Mesothelial cell of epicardium (in vitro differentiated cells): Measurements from ENCODE around the gene IRF2. TPM values are rescaled to one million over a fixed set of nuclear protein-coding genes. Genes with fewer than 3 reads are reported as not detected.

ENCODE experiments used
- DNase-seq, 2 experiments: peaks; one replicate each; pipeline ENCODE4 v3.0.0; 2021; ENCODE audit warnings: low spot score in 2 of 2; ENCODE audit not compliant: unreplicated experiment in 2 of 2
- H3K27ac Mint-ChIP-seq: 2 replicates; pipeline ENCODE4 v1.8.0; 2021; ENCODE audit warnings: mixed read lengths
- H3K27me3 Mint-ChIP-seq: 2 replicates; pipeline ENCODE4 v1.8.0; 2021; ENCODE audit warnings: low read depth, mixed read lengths
- H3K36me3 Mint-ChIP-seq: 2 replicates; pipeline ENCODE4 v1.8.0; 2021; ENCODE audit warnings: mixed read lengths
- H3K4me1 Mint-ChIP-seq: 2 replicates; pipeline ENCODE4 v1.8.0; 2021; ENCODE audit warnings: mixed read lengths
- H3K4me3 Mint-ChIP-seq: 2 replicates; pipeline ENCODE4 v1.8.0; 2021; ENCODE audit warnings: mild to moderate bottlenecking, moderate library complexity, mixed read lengths
- H3K9me3 Mint-ChIP-seq: 2 replicates; pipeline ENCODE4 v1.8.0; 2021; ENCODE audit warnings: mixed read lengths
- total RNA-seq: library from RNA; stranded (reverse); gene quantifications from 3 replicates; pipeline ENCODE4 v1.2.1, GENCODE V29; 2021
- TF ChIP-seq, protein P1 (sequence below): fragments of 200-600 bp; sonication (generic); IDR thresholded peaks from one replicate; pipeline ENCODE4 v1.5.0; 2021; ENCODE audit warnings: antibody characterized with exemption; ENCODE audit not compliant: unreplicated experiment

Gene IRF2
- total RNA-seq, 1 donor from 2014 or later: 15.8 TPM

DNA sequence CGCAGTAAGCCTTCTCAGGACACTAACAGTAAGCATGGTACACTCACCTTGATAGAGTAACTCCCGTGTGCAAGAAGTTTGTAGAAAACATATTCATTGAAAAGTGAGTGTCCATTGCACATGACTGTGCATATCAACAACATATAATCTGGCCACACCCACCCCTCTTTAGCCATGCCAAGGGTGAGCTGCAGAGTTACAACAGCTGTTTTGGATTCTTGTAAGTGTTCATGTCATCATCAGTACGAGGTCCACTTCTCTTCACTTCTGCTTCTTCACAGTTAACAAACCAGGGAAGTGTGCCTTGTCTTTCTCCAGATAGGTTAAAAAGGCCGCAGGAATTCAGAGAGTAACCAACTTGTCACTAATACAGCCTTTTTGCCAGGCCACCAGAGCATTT lies 116.6 kb downstream of the IRF2 start:
- Mint-ChIP-seq H3K4me1 (peaks cover 28% of the 10 kb centered on the region), H3K27me3 (no peaks in the 10 kb centered on the region), H3K27ac (no peak overlapping the region), H3K4me3 (no peak overlapping the region), H3K36me3 (no peaks in the 10 kb centered on the region), H3K9me3 (peaks cover 9% of the 10 kb centered on the region)
- DNase-seq: no peak
- TF ChIP-seq, protein P1, sequence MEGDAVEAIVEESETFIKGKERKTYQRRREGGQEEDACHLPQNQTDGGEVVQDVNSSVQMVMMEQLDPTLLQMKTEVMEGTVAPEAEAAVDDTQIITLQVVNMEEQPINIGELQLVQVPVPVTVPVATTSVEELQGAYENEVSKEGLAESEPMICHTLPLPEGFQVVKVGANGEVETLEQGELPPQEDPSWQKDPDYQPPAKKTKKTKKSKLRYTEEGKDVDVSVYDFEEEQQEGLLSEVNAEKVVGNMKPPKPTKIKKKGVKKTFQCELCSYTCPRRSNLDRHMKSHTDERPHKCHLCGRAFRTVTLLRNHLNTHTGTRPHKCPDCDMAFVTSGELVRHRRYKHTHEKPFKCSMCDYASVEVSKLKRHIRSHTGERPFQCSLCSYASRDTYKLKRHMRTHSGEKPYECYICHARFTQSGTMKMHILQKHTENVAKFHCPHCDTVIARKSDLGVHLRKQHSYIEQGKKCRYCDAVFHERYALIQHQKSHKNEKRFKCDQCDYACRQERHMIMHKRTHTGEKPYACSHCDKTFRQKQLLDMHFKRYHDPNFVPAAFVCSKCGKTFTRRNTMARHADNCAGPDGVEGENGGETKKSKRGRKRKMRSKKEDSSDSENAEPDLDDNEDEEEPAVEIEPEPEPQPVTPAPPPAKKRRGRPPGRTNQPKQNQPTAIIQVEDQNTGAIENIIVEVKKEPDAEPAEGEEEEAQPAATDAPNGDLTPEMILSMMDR: no peak

DNA sequence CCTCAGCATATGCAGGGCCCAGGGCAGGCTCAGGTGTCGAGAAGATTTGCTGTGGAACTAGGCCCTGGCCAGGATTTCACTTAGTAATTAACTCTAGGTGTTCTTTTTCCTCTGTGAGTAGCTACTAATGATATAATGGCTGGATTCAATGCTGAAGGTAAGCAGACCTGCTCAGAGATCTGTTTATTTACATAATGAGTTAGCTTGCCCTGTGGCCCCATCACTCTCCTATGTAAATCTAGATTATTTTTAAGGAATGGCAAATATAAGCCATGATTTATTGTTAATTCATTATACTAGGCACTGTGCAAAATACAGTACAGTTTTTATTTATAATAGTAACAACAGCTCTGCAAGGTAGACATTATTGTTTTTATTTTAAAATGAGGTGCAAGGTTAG lies 117.2 kb downstream of the IRF2 start:
- Mint-ChIP-seq H3K9me3 (peaks cover 9% of the 10 kb centered on the region), H3K36me3 (no peaks in the 10 kb centered on the region), H3K4me1 (peaks cover 22% of the 10 kb centered on the region), H3K27ac (no peak overlapping the region), H3K4me3 (no peak overlapping the region), H3K27me3 (no peaks in the 10 kb centered on the region)
- DNase-seq: no peak
- TF ChIP-seq, protein P1: no peak

DNA sequence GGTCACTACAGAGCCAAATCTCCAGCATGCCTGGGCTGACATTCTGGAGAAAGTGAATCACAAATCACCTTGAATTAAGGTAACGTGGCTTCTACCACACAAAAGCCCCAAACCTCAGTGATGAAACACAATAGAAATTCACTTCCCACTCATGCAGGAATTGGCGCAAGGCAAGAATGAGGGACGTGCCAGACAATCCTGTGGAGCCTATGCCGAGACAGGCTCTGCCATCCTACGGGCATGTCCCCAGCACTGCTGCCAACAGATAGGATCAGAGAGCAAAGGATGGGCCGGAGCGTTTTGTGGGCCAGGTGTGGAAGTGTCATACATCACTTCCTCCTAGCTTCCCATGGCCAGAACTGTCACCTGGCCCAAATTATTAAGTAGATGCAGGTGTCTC lies 118.0 kb downstream of the IRF2 start:
- peaks cover 22% of the 10 kb centered on the region for H3K4me1 Mint-ChIP-seq
- no peak for DNase-seq
- peaks cover 5% of the 10 kb centered on the region for H3K9me3 Mint-ChIP-seq
- no peaks in the 10 kb centered on the region for H3K27me3 Mint-ChIP-seq
- TF ChIP-seq, protein P1: no peak
- no peaks in the 10 kb centered on the region for H3K36me3 Mint-ChIP-seq
- no peak overlapping the region for H3K27ac Mint-ChIP-seq
- no peak overlapping the region for H3K4me3 Mint-ChIP-seq

DNA sequence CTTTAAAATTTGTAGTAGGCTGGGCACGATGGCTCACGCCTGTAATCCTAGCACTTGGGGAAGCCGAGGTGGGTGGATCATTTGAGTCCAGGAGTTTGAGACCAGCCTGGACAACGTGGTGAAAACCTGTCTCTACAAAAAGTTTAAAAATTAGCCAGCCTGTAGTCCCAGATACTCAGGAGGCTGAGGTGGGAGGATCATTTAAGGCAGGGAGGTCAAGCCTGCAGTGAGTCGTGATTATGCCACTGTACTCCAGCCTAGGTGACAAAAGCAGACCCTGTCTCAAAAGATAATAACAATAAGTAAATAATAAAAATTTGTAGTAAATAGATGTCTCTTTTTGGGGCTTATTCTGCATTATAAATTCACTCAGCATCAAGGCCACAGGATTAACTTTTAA lies 118.5 kb downstream of the IRF2 start:
- DNase-seq: no peak
- TF ChIP-seq, protein P1: no peak
- Mint-ChIP-seq H3K27ac (no peak overlapping the region), H3K4me3 (no peak overlapping the region), H3K36me3 (no peaks in the 10 kb centered on the region), H3K9me3 (peaks cover 8% of the 10 kb centered on the region), H3K4me1 (peaks cover 22% of the 10 kb centered on the region), H3K27me3 (no peaks in the 10 kb centered on the region)

DNA sequence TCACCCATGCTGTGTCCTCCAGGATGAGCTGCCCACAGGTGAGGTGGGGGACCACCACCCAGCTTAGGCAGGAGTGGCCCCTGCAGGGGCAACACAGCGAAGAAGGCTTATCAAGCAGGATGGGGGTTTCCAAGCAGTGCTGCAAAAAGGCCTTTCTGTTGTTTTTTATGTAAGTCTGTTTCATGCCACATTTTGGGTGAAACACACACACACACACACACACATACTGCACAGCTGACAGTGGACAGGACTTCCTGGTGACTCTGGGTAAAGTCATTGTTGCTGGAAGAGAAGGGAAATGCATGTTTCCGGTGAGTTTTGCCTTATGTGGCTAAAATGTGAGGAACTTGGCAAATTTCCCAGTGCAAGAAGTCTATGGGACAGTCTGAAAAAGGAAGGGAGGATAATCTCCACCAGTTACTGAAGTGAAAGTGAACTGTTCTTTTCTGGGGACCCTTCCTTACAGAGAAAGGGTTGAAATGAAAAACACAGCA lies 119.2 kb downstream of the IRF2 start:
- TF ChIP-seq, protein P1: no peak
- Mint-ChIP-seq H3K27ac (peak overlapping the region; percentile 78), H3K36me3 (no peaks in the 10 kb centered on the region), H3K4me1 (peaks cover 21% of the 10 kb centered on the region), H3K4me3 (no peak overlapping the region), H3K9me3 (peaks cover 10% of the 10 kb centered on the region), H3K27me3 (no peaks in the 10 kb centered on the region)
- no peak for DNase-seq

DNA sequence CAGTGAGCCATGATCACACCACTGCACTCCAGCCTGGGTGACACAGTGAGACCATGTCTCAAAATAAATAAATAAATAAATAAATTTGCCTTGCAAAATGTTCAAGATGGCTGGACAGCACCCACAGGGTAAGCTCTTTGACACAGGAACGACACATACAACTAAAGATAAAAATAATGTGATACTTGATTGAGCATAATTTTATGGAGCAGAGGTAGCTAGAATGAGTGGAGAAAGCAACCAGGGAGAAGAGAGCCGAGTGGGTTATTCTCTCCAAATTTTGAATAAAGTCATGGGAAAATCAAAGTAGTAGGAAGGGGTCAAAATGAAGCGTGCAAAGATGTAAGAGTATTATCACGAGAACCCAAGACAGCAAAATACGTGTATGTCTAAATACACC lies 121.5 kb downstream of the IRF2 start:
- Mint-ChIP-seq H3K27ac (no peak overlapping the region), H3K27me3 (no peaks in the 10 kb centered on the region), H3K36me3 (no peaks in the 10 kb centered on the region), H3K4me1 (peaks cover 29% of the 10 kb centered on the region), H3K9me3 (peaks cover 9% of the 10 kb centered on the region), H3K4me3 (no peak overlapping the region)
- no peak for DNase-seq
- TF ChIP-seq, protein P1: no peak
